Right lobe of liver (tissue), 6 donors: ENCODE results near the gene GUSB. TPM values are rescaled to one million over a fixed set of nuclear protein-coding genes. Genes with fewer than 3 reads are reported as not detected.

ENCODE experiments used
- ATAC-seq, 4 donors: fragments of 200-7000 bp; cut with Tn5 transposase; one replicate each; pipeline ENCODE4 v1.9.1; 2020; ENCODE audit warnings: mild to moderate bottlenecking in 4 of 4, moderate library complexity in 4 of 4
- DNase-seq, 3 donors: peaks; one replicate each; pipeline ENCODE4 v3.0.0-alpha.2; 2020
- H3K27ac ChIP-seq, 3 donors: fragments of 200-600 bp; one replicate each; pipeline ENCODE4 v1.8.0; 2022
- H3K27me3 ChIP-seq, 2 donors: fragments of 200-600 bp; one replicate each; pipeline ENCODE4 v1.8.0; 2022
- H3K36me3 ChIP-seq, 4 donors: fragments of 200-600 bp; sonication (generic) in 1 of 4; one replicate each; pipeline versions ENCODE4 v1.5.1 to v1.8.0; 2017 to 2022; ENCODE audit warnings: control low read depth in 1 of 4
- H3K4me1 ChIP-seq, 4 donors: fragments of 200-600 bp; sonication (generic) in 1 of 4; one replicate each; pipeline versions ENCODE4 v1.5.1 to v1.8.0; 2017 to 2022; ENCODE audit warnings: control low read depth in 1 of 4
- H3K4me3 ChIP-seq, 3 donors: fragments of 200-600 bp; one replicate each; pipeline ENCODE4 v1.8.0; 2022
- H3K9me3 ChIP-seq, 4 donors: fragments of 200-600 bp; sonication (generic) in 1 of 4; one replicate each; pipeline versions ENCODE4 v1.5.1 to v1.8.0; 2017 to 2022; ENCODE audit warnings: control low read depth in 1 of 4
- POLR2A ChIP-seq: fragments of 450-650 bp; IDR thresholded peaks from one replicate; pipeline ENCODE4 v1.6.1; 2017; ENCODE audit warnings: antibody characterized with exemption, mild to moderate bottlenecking
- WGBS: methylation state at CpG from one replicate; pipeline ENCODE4 v1.1.6; 2018; ENCODE audit warnings: low coverage, low lambda C conversion rate; ENCODE audit not compliant: insufficient coverage; ENCODE audit errors: missing lambda C conversion rate; 5-methylcytosine and 5-hydroxymethylcytosine counted together
- intact Hi-C, 2 donors: fragments of 100-400 bp; cut with DNase I; formaldehyde crosslinking; loops; one replicate each; pipeline versions ENCODE4 v1.11.2 to v1.14.1; 2022
- total RNA-seq, 6 experiments: library from RNA; depleted of rRNA in 2 of 6; stranded (reverse); fragments of >200 nt in 2 of 6; fragmentation: NEBNext Ultra II Directional in 3 of 6; extraction: Animal tissue kit (Norgen Biotek cat#: 25700) in 3 of 6; gene quantifications; one replicate each; pipeline versions ENCODE4 v1.1.0 to v1.2.4, GENCODE V29; 2016 to 2023
- TF ChIP-seq, protein P1 (sequence below), 4 donors: fragments of 200-600 bp in 3 of 4; fragments of 450-650 bp in 1 of 4; IDR thresholded peaks; one replicate each; pipeline versions ENCODE4 v1.5.1 to v1.8.0; 2016 to 2022; ENCODE audit warnings: antibody characterized with exemption in 4 of 4, mild to moderate bottlenecking in 2 of 4
- donor health status: DM: no; HTN: yes; CAD: no.
- donor health status: DM: no; HTN: no; CAD: no.
- donor health status: DM: no; HTN: no; CAD: no.
- donor health status: DM: no; HTN: yes; CAD: no.
- donor health status: DM: no; HTN: yes; CAD: no.

The GUSB gene
- total RNA-seq, 6 experiments from 2014 or later: 49.1 to 87.2 (median 67.7) TPM

DNA sequence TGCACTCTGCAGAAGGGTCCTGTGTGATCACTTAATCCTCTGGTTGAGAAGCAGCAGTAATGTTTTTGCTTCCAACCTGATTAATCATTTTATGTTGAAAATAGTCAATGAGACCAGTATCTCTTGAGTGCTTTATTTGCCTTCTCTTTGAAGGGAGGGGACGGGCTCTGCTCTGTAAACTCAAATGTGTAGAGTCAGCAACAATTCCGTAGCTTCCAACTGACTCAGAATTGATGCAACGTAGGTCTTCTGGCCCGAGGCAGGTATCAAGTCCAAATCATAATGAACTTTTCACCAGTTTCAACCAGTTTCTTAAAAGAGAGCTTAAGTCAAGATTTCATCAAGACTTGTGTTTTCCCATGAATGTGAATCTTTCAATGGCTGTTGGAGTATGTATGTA lies 26.3 kb downstream of the GUSB start:
- 23% methylated on average over 4 of the region's 4 CpGs for WGBS
- Histone ChIP-seq H3K9me3 (no peaks in the 10 kb centered on the region), H3K4me3 (no peak overlapping the region), H3K36me3 (no peaks in the 10 kb centered on the region), H3K4me1 (peaks cover 0 to 67% (median 21%) of the 10 kb centered on the region in 4 donors), H3K27me3 (no peaks in the 10 kb centered on the region), H3K27ac (peak overlapping the region; percentile 44 to 82 (median 79))
- peak in 1 of 3 donors; percentile 63 for DNase-seq
- no peak for TF ChIP-seq POLR2A
- TF ChIP-seq, protein P1, sequence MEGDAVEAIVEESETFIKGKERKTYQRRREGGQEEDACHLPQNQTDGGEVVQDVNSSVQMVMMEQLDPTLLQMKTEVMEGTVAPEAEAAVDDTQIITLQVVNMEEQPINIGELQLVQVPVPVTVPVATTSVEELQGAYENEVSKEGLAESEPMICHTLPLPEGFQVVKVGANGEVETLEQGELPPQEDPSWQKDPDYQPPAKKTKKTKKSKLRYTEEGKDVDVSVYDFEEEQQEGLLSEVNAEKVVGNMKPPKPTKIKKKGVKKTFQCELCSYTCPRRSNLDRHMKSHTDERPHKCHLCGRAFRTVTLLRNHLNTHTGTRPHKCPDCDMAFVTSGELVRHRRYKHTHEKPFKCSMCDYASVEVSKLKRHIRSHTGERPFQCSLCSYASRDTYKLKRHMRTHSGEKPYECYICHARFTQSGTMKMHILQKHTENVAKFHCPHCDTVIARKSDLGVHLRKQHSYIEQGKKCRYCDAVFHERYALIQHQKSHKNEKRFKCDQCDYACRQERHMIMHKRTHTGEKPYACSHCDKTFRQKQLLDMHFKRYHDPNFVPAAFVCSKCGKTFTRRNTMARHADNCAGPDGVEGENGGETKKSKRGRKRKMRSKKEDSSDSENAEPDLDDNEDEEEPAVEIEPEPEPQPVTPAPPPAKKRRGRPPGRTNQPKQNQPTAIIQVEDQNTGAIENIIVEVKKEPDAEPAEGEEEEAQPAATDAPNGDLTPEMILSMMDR (IDR thresholded peaks at IDR 0.05): no peak
- intact Hi-C loops: no loop called here
- peak; percentile 72 to 82 (median 80) for ATAC-seq

DNA sequence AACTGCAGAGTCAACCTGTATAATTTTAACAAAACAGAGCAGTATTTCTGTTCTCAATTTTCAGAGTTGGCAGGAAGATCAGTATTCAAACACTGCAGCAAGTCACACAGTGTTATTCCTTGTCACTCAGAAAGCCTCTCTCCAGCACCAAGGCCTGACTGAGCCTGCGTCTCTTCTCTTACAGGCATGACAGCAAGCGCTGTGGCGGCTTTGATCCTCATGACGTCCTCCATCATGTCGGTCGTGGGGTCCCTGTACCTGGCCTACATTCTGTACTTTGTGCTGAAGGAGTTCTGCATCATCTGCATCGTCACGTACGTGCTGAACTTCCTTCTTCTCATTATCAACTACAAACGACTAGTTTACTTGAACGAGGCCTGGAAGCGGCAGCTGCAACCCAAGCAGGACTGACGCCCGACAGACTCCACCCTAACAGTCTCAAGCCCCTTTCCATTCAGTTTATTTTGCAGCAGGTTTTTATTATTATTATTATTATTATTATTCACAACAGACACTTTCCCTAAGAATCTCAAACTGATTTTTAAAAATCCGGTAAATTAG lies 28.0 kb downstream of the GUSB start:
- Histone ChIP-seq H3K4me1 (peaks cover 0 to 53% (median 18%) of the 10 kb centered on the region in 4 donors), H3K27me3 (no peaks in the 10 kb centered on the region), H3K4me3 (no peak overlapping the region), H3K27ac (peak overlapping the region in 2 of 3 donors; percentile 79 to 90), H3K9me3 (no peaks in the 10 kb centered on the region), H3K36me3 (no peaks in the 10 kb centered on the region)
- DNase-seq (peak in 1 of 3 donors; percentile 47), ATAC-seq (peak; percentile 6 to 52 (median 30))
- TF ChIP-seq POLR2A: no peak
- TF ChIP-seq, protein P1 (IDR thresholded peaks at IDR 0.05): no peak
- WGBS: 86% methylated on average over 13 of the region's 15 CpGs
- intact Hi-C loops: no loop called here

DNA sequence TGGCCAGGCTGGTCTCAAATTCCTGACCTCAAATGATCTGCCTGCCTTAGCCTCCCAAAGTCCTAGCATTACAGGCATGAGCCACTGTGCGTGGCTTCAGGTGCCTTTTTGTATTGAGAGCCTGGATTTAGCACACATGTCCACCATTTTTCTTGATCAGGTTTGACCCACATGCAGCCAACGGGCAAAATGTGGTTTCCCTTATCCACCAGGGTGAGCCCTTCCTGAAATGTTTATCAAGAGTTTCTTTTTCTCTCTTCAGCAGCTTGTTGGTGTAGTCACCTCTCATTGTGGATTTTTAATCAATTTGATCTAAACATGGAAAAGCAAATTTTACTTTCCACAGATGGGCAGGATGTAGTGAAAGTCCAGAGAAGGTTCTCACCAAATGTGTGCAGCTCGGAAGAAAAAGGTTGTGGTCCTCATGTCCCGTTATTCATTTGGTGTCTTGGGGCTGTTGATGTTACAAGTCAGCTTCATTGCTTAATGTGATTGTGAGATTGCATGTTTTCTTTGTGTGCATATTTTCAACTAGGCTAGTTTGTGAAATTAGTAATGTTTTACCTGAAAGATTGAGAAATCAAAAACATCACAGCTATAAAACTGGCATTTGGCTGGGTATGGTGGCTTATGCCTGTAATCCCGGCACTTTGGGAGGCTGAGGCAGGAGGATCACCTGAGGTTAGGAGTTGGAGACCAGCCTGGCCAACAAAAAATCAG lies 28.9 kb downstream of the GUSB start:
- Histone ChIP-seq H3K27ac (peak overlapping the region in 2 of 3 donors; percentile 79 to 90), H3K4me3 (no peak overlapping the region), H3K4me1 (peaks cover 0 to 53% (median 18%) of the 10 kb centered on the region in 4 donors), H3K9me3 (no peaks in the 10 kb centered on the region), H3K27me3 (no peaks in the 10 kb centered on the region), H3K36me3 (no peaks in the 10 kb centered on the region)
- 28% methylated on average over 5 of the region's 5 CpGs for WGBS
- DNase-seq (peak in 1 of 3 donors; percentile 38), ATAC-seq (peak; percentile 27 to 62 (median 36))
- TF ChIP-seq, protein P1 (IDR thresholded peaks at IDR 0.05): peak in 2 of 4 donors; percentile 10 to 17
- TF ChIP-seq POLR2A: no peak
- intact Hi-C loops: no loop called here

DNA sequence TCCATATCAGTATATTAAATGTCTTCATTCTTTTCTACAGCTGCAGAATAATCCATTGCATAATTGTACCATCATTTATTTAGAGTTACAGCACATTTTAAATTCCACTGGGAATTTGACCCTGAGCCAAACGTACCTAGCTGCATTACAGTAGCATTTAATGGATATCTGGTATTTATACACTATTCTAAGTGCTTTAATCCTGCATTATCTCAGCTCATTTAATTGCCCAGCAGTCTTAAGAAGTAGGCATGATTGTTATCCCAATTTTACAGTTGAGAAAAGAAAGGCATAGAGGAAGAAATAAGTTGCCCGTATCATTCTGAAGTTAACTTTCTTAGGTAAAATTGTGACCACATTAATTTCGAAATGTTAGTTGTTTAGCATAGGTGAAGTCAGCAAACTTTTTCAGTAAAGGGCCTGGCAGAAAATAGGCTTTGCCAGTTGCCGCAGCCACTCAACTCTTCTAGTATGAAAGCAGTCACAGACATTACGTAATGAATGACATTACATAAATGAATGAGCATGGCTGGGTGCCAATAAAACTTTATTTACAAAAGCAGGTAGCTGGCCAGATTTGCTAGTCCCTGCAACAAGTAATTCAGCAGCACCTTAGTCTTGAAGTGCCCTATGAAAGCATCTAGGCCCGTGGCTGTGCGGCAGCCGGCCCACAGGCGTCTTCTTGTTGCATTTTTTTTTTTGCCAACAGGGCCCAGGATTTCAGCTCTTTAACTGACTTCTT lies 30.0 kb downstream of the GUSB start:
- peak overlapping the region in 2 of 3 donors; percentile 79 to 90 for H3K27ac ChIP-seq

More for the DNA sequence above, 30.0 kb downstream of the GUSB start:
- H3K27me3 ChIP-seq: no peaks in the 10 kb centered on the region
- H3K4me1 ChIP-seq: peaks cover 0 to 58% (median 18%) of the 10 kb centered on the region in 4 donors
- no peaks in the 10 kb centered on the region for H3K9me3 ChIP-seq
- DNase-seq (peak in 2 of 3 donors; percentile 69 to 70), ATAC-seq (peak; percentile 46 to 65 (median 64))
- intact Hi-C loops: no loop called here
- no peak overlapping the region for H3K4me3 ChIP-seq
- H3K36me3 ChIP-seq: no peaks in the 10 kb centered on the region
- TF ChIP-seq POLR2A: no peak
- TF ChIP-seq, protein P1 (IDR thresholded peaks at IDR 0.05): no peak
- 28% methylated on average over 9 of the region's 9 CpGs for WGBS
